GM12878 (cell line): ENCODE data around the gene WTAP. TPM values are rescaled to one million over a fixed set of nuclear protein-coding genes. Genes with fewer than 3 reads are reported as not detected.

Experiments used
- BHLHE40 ChIP-seq, 2 experiments: fragments of 450-650 bp in 1 of 2; IDR thresholded peaks; 2 replicates each; pipeline ENCODE4 v1.6.1; 2011 to 2017; ENCODE audit warnings: low read depth in 2 of 2, borderline replicate concordance in 1 of 2, improper control_type of control experiment in 1 of 2, low read length in 1 of 2, mild to moderate bottlenecking in 1 of 2
- CREB1 ChIP-seq: IDR thresholded peaks from 2 replicates; pipeline ENCODE4 v1.6.1; 2012; ENCODE audit warnings: low read depth, mild to moderate bottlenecking, inconsistent platforms
- IKZF1 ChIP-seq: fragments of 450-650 bp; conservative IDR thresholded peaks from 2 replicates; pipeline ENCODE4 v1.6.1; 2017; ENCODE audit warnings: antibody characterized with exemption, mild to moderate bottlenecking
- JUND ChIP-seq: IDR thresholded peaks from 2 replicates; pipeline ENCODE4 v1.6.1; 2012; ENCODE audit warnings: low read depth, mild to moderate bottlenecking, low read length, improper control_type of control experiment, moderate library complexity
- MTA2 ChIP-seq: fragments of 450-650 bp; IDR thresholded peaks from 2 replicates; pipeline ENCODE4 v1.6.1; 2016; ENCODE audit warnings: low read depth, mild to moderate bottlenecking, moderate library complexity
- POLR2AphosphoS2 ChIP-seq: IDR thresholded peaks from 2 replicates; pipeline ENCODE4 v1.6.1; 2011; ENCODE audit warnings: low read depth, mild to moderate bottlenecking, low read length, improper control_type of control experiment, moderate library complexity
- RELA ChIP-seq: fragments of 450-650 bp; IDR thresholded peaks from 2 replicates; pipeline ENCODE4 v1.8.0; 2014; ENCODE audit warnings: borderline replicate concordance; ENCODE audit not compliant: partially characterized antibody
- SIN3A ChIP-seq: IDR thresholded peaks from 2 replicates; pipeline ENCODE4 v1.6.1; 2012; ENCODE audit warnings: low read depth, low read length, improper control_type of control experiment
- polyA plus RNA-seq, 11 experiments: library from polyadenylated mRNA; depleted of rRNA in 4 of 11; unstranded in 6 of 11; stranded (reverse) in 5 of 11; fragments of >200 nt; fragmentation: Nextera tagmentation in 4 of 11; fragmentation: Illumina TruSeq in 1 of 11; extraction: Ambion mirVana in 4 of 11; extraction: Trizol in 1 of 11; gene quantifications; 1 replicate in 1 of 11; 2 replicates in 10 of 11; pipeline versions ENCODE4 v1.2.1 to v1.2.3, GENCODE V29; 2011 to 2016; ENCODE audit warnings: inconsistent platforms in 2 of 11, missing spikeins in 2 of 11, low read depth in 1 of 11
- total RNA-seq, 4 experiments: library from RNA; depleted of rRNA in 3 of 4; stranded (reverse); fragments of >200 nt in 3 of 4; fragmentation: Illumina TruSeq in 1 of 4; extraction: Trizol in 1 of 4; gene quantifications; 2 replicates each; pipeline versions ENCODE4 v1.2.1 to v1.2.3, GENCODE V29; 2013 to 2021
- TF ChIP-seq, protein P1 (sequence below): IDR thresholded peaks from 2 replicates; pipeline ENCODE4 v1.6.1; 2012; ENCODE audit warnings: low read depth, low read length, improper control_type of control experiment

WTAP gene
- total and polyA plus RNA-seq, 10 of the 15 experiments (the other 5 are each of a cell fraction or from before 2014, with no cell fraction given) = 38.7 to 132 (median 83.1) TPM

DNA sequence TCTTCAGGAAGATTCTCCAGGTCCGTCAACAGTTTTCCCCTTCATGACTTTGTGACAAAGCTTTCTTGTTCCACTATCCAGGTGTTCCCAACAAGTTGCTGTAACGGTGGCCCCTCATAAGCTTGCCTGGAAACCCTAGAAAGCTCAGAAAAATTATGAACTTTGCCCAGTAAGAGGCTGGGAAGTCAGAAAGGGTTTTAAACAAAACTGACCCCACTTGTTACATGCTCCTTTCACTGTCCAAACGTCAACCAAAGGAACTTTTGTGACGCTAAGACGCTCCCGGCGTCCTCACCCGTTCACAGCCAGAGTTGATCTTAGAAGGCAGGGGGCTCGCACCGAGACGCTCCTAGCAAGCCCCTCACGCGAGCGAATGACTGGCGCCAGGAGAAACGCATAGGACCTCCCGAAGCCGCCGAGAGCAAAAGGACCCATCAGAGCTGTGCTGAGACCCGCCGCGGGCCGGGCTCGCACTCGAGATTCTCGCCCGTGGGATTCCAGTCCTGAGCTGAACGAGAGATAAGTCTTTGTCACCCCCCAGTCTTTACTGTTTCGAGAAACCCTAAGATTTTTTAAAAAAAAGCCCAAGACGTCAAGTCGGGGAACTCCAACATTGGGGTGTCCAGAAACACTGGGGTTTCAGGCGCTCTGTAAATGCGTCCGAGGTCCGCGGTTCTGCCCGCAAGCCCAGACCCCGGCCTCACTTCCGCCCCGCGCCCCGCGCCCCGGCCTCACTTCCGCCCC lies 34.0 kb downstream of the WTAP start (continued):
- TF ChIP-seq POLR2AphosphoS2 (no peak), CREB1 (no peak), BHLHE40 (IDR thresholded peaks at IDR 0.05; ENCODE audit: borderline replicate concordance in 1 of 2, low read depth in 2 of 2, low read length in 1 of 2) (no peak), SIN3A (no peak), IKZF1 (no peak), RELA (no peak), MTA2 (no peak), JUND (no peak)
- TF ChIP-seq, protein P1, sequence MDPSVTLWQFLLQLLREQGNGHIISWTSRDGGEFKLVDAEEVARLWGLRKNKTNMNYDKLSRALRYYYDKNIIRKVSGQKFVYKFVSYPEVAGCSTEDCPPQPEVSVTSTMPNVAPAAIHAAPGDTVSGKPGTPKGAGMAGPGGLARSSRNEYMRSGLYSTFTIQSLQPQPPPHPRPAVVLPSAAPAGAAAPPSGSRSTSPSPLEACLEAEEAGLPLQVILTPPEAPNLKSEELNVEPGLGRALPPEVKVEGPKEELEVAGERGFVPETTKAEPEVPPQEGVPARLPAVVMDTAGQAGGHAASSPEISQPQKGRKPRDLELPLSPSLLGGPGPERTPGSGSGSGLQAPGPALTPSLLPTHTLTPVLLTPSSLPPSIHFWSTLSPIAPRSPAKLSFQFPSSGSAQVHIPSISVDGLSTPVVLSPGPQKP = no peak
- TF ChIP-seq, all 136 proteins: peak for 7
